ENCODE data around the gene SLC25A6. TPM values are rescaled to one million over a fixed set of nuclear protein-coding genes. Genes with fewer than 3 reads are reported as not detected.

Gene SLC25A6
- total and polyA plus RNA-seq, 10 of the 15 experiments (the other 5 are each of a cell fraction or from before 2014, with no cell fraction given) = 61.9 to 642 (median 322) TPM

- TF ChIP-seq HSF1 (IDR thresholded peaks at IDR 0.05; ENCODE audit: low read depth, low read length) = no peak
- TF ChIP-seq ZSCAN29 (IDR thresholded peaks at IDR 0.05) = no peak
- TF ChIP-seq FOS (IDR thresholded peaks at IDR 0.05; ENCODE audit: borderline replicate concordance, extremely low read depth, insufficient read length) = no peak
- no peak for TF ChIP-seq ZNF384 (IDR thresholded peaks at IDR 0.05; ENCODE audit: borderline replicate concordance, low read depth, low read length)
- TF ChIP-seq MTA2 (IDR thresholded peaks at IDR 0.05; ENCODE audit: low read depth) = no peak
- TF ChIP-seq MYC (IDR thresholded peaks at IDR 0.05; ENCODE audit: insufficient read depth, insufficient read length, insufficient replicate concordance, low read length, severe bottlenecking) = peak; percentile 75
- no peak for TF ChIP-seq RCOR1 (conservative IDR thresholded peaks at IDR 0.05; ENCODE audit: low read depth, low read length)
- peak; percentile 48 for TF ChIP-seq HCFC1 (IDR thresholded peaks at IDR 0.05; ENCODE audit: low read length)
- TF ChIP-seq CHD4 (IDR thresholded peaks at IDR 0.05) = no peak
- no peak for TF ChIP-seq JUNB (IDR thresholded peaks at IDR 0.05)
- no peak for TF ChIP-seq CREB1 (IDR thresholded peaks at IDR 0.05; ENCODE audit: low read depth)
- no peak for TF ChIP-seq SMC3 (IDR thresholded peaks at IDR 0.05; ENCODE audit: borderline replicate concordance, low read length)
- TF ChIP-seq ESRRA (IDR thresholded peaks at IDR 0.05; ENCODE audit: low read length) = no peak
These were observed at the start of gene SLC25A6 (continued) for GRCh38 chrX:1391707-1392375.

- H3K27ac ChIP-seq (ENCODE audit: control insufficient read depth, insufficient read depth) = no peak overlapping the region
- in situ Hi-C loops (cut with MboI) = no loop called here
- peaks cover 2% of the 10 kb centered on the region for H3K79me2 ChIP-seq (ENCODE audit: control insufficient read depth, insufficient read depth, low read length)
- H2AFZ ChIP-seq (ENCODE audit: control insufficient read depth, low read depth, low read length) = no peak overlapping the region
- H3K4me2 ChIP-seq (ENCODE audit: control insufficient read depth, insufficient read depth) = no peak overlapping the region
- peaks cover 20 to 25% of the 10 kb centered on the region in 2 experiments; a peak in 3 of 4 replicates for H3K36me3 ChIP-seq (ENCODE audit: control insufficient read depth in 2 of 2, insufficient read depth in 2 of 2, low read length in 1 of 2)
- H3K9ac ChIP-seq (ENCODE audit: control insufficient read depth, insufficient read depth, low read length) = no peak overlapping the region
- no peak for ATAC-seq
- CTCF ChIA-PET = no interaction called here
- RAD21 ChIA-PET (ENCODE audit: unreplicated experiment) = no interaction called here
- DNase-seq (ENCODE audit: low read depth, low spot score) = no peak
- no peak overlapping the region for H3K4me3 ChIP-seq
- WGBS (ENCODE audit: insufficient coverage, insufficient replicate concordance, low lambda C conversion rate, missing lambda C conversion rate) = 96% methylated on average over 6 of the region's 6 CpGs
- intact Hi-C loops (cut with micrococcal nuclease; ENCODE audit: unreplicated experiment) = no loop called here
- FAIRE-seq = no peak
- no peaks in the 10 kb centered on the region for H3K27me3 ChIP-seq (replicated peaks in 1 of 2; ENCODE audit: control insufficient read depth in 2 of 2, insufficient read depth in 2 of 2, low read length in 1 of 2)
- POLR2A ChIA-PET = no interaction called here
- no peaks in the 10 kb centered on the region for H3K4me1 ChIP-seq (ENCODE audit: control insufficient read depth, insufficient read depth, low read length)
- SMC1A ChIA-PET (ENCODE audit: uncharacterized antibody, unreplicated experiment) = no interaction called here
- no peaks in the 10 kb centered on the region for H4K20me1 ChIP-seq (ENCODE audit: control insufficient read depth, insufficient read depth)
- no TSS peak for BruUV-seq (replicated peaks)
- peaks cover 12% of the 10 kb centered on the region; the same call in 2 of the 3 replicates for H3K9me3 ChIP-seq (replicated peaks; ENCODE audit: control insufficient read depth, insufficient read depth, low read length)
- TF ChIP-seq TCF7 (IDR thresholded peaks at IDR 0.05; ENCODE audit: borderline replicate concordance) (no peak), CEBPZ (IDR thresholded peaks at IDR 0.05; ENCODE audit: low read depth, low read length) (no peak), NR2C2 (IDR thresholded peaks at IDR 0.05; ENCODE audit: borderline replicate concordance, control insufficient read depth, insufficient read length, low read depth) (no peak), HDAC2 (IDR thresholded peaks at IDR 0.05) (no peak), IRF3 (IDR thresholded peaks at IDR 0.05) (no peak)
These were observed 48.6 kb upstream of the SLC25A6 start for GRCh38 chrX:1440506-1440905.
